HG02623 (cell line): ENCODE measurements around the gene LILRA2.
"Not testable (repeated sequence)": the region's sequence is repeated elsewhere in the genome, so short reads cannot be mapped to it uniquely, and the experiment has no call there.

Experiments
- ATAC-seq: cut with Tn5 transposase; IDR thresholded peaks from one replicate; pipeline ENCODE4 v1.9.1; 2021; ENCODE audit warnings: moderate library complexity; ENCODE audit not compliant: unreplicated experiment

The LILRA2 gene

GRCh38 chr19:54570316-54570715, 3.3 kb upstream of the LILRA2 start:
- no peak for ATAC-seq

- not testable (repeated sequence) for ATAC-seq
These were observed 1.6 kb upstream of the LILRA2 start for GRCh38 chr19:54571715-54572615.

- no peak for ATAC-seq
These were observed 786 bp upstream of the LILRA2 start for GRCh38 chr19:54572696-54573311.

- no peak for ATAC-seq
These were observed 461 bp downstream of the LILRA2 start for GRCh38 chr19:54574051-54574450.

- no peak for ATAC-seq
These were observed 1.0 kb downstream of the LILRA2 start for GRCh38 chr19:54574527-54575056.

GRCh38 chr19:54575205-54575604, 1.6 kb downstream of the LILRA2 start:
- ATAC-seq: not testable (repeated sequence)

- no peak for ATAC-seq
These were observed 2.9 kb downstream of the LILRA2 start for GRCh38 chr19:54576411-54576976.

GRCh38 chr19:54577334-54577733, 3.7 kb downstream of the LILRA2 start:
- ATAC-seq: no peak

GRCh38 chr19:54578268-54578667, 4.7 kb downstream of the LILRA2 start:
- not testable (repeated sequence) for ATAC-seq

GRCh38 chr19:54586397-54586796, 12.8 kb downstream of the LILRA2 start:
- no peak for ATAC-seq

GRCh38 chr19:54587026-54587425, 13.4 kb downstream of the LILRA2 start:
- ATAC-seq: no peak

GRCh38 chr19:54593445-54593844, 19.9 kb downstream of the LILRA2 start, which contains the start of gene LILRA1:
Gene LILRA1, plus strand, starts transcription at chr19:54593632. Its CDS starts 613 bp downstream, at chr19:54594245.
- not testable (repeated sequence) for ATAC-seq

- not testable (repeated sequence) for ATAC-seq
These were observed 20.5 kb downstream of the LILRA2 start for GRCh38 chr19:54593931-54594626.

GRCh38 chr19:54594737-54595136, 21.1 kb downstream of the LILRA2 start:
- no peak for ATAC-seq

GRCh38 chr19:54595680-54596436, 22.3 kb downstream of the LILRA2 start:
- not testable (repeated sequence) for ATAC-seq

GRCh38 chr19:54600212-54600611, 26.6 kb downstream of the LILRA2 start:
- ATAC-seq: no peak

- ATAC-seq: no peak
These were observed 32.6 kb downstream of the LILRA2 start for GRCh38 chr19:54606230-54606629.

- peak; percentile 53 for ATAC-seq
These were observed 33.5 kb downstream of the LILRA2 start for GRCh38 chr19:54606891-54607784.

GRCh38 chr19:54607785-54608150, 34.2 kb downstream of the LILRA2 start:
- no peak for ATAC-seq
